ENCODE data around the gene ALDH6A1. TPM values are rescaled to one million over a fixed set of nuclear protein-coding genes. Genes with fewer than 3 reads are reported as not detected.
"Not testable (repeated sequence)": the region's sequence is repeated elsewhere in the genome, so short reads cannot be mapped to it uniquely, and the experiment has no call there.

The ALDH6A1 gene
- total RNA-seq = 10 to 100 TPM; 17.6 to 20.1 TPM

DNA sequence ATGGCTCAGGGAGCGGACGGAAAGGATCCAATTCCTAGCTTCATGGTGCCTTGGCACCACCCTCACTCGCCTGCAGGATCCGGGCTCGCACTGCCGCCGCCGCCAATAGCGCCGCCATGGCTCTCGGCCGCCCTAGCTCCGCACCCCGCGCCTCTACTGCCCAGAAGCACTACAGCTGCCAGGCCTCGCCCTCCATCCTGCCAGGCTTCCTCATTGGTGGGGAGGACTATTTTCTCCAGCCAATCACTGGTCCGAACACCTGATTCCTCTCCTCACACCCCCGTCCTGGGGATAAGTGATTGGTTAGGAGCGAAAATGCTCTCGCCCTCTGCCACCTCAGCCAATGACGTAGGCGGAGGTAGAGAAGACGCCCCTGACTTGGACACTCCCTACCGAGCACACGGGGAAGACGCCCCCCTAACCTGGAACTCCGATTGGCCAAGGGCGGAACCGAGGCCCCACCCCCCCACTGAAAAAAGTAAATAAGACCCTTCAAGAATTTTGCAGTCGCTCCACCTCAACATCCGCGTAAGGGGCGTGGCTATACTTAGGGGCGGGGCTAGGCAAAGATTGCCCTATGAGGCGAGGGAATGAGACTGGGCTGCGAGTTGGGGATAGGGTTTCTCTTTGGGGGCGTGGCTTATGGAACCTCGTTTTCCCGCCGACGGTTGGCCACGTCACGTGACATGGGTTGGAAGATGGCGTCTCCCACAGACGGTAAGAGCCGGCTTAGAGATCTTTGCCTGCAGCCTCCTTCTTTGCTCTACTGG, at the start of gene ALDH6A1, which contains the start of gene LIN52:
TSS of gene ALDH6A1 (minus strand) at position 177 of the 770 bp plus-strand sequence. CDS start at position 118, 59 bp downstream.
TSS of gene LIN52 (plus strand) at position 680 of the 770 bp plus-strand sequence. CDS start at position 699, 19 bp downstream.
- H3K36me3 Mint-ChIP-seq = peaks cover 12% of the 10 kb centered on the region
- DNase-seq = peak; percentile 96
- no peaks in the 10 kb centered on the region for H3K27me3 Mint-ChIP-seq
- peak within 1 kb of the TSS; percentile 93 for H3K27ac Mint-ChIP-seq
- H3K4me3 Mint-ChIP-seq = peak within 1 kb of the TSS; percentile 94
- POLR2A ChIA-PET = interaction anchor here (1.0 to 1.3 kb wide), 6 partner anchors 65 to 1058 kb away, joined by 3 to 6 read pairs (median 3); partner anchors contain the start of genes ACOT2, BBOF1, ENTPD5 and ZFYVE1
- ATAC-seq (ENCODE audit: low read depth) = peak; percentile 93
- peaks cover 23% of the 10 kb centered on the region for H3K4me1 Mint-ChIP-seq
- H3K9me3 Mint-ChIP-seq = peaks cover 2% of the 10 kb centered on the region

DNA sequence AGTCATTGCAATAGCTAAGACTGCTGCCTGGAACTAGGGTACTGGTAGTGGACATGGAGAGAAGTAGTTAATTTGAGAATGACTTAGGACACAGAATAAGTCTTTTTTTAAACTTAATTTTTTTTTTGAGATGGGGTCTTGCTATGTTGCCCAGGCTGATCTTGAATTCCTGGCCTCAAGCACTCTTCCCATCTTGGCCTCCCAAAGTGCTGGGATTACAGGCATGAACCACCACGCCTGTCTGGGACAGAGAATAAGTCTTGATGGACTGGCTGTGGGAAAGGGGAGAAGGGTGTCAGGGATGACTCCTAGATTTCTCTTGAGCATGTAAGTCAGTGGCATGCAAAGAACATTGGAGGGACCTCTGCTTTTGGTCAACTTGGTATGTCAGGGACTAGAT, 43.4 kb upstream of the ALDH6A1 start:
- no peak overlapping the region for H3K4me3 Mint-ChIP-seq
- H3K36me3 Mint-ChIP-seq = peaks cover 22% of the 10 kb centered on the region
- no peaks in the 10 kb centered on the region for H3K4me1 Mint-ChIP-seq
- no peaks in the 10 kb centered on the region for H3K9me3 Mint-ChIP-seq
- no peak for DNase-seq
- H3K27me3 Mint-ChIP-seq = no peaks in the 10 kb centered on the region
- no peak for ATAC-seq (ENCODE audit: low read depth)
- H3K27ac Mint-ChIP-seq = no peak overlapping the region
- POLR2A ChIA-PET = no interaction called here

DNA sequence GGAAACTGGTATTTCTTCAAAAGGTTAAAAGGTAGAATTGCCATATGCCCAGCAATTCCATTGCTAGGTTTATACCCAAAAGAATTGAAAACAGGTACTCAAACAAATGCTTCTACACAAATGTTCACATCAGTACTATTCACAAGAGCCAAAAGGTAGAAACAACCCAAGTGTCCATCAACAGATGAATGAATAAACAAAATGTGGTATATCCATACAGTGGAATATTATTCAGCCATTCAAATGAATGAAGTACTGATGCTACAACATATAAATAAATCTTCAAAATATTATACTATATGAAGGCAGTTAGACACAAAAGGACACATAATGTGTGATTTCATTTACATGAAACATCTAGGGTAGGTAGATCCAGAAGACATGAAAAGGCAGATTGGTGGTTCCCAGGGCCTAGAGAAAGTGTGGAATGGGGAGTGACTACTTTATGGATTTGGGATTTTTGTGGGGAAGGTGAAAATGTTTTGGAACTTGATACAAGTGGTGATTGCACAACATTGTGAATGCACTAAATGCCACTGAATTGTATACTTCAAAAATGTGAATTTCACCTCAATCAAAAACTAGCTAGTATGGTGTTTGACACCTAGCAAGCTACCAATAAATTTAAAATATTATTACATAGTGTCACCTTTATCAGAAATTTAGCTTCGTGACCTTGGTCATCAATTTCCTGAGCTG, 42.2 kb upstream of the ALDH6A1 start:
- POLR2A ChIA-PET = interaction anchor here (0.5 kb wide), 1 partner anchor 10 kb away, joined by 3 read pairs; no protein-coding TSS in a partner anchor
- H3K27me3 Mint-ChIP-seq = no peaks in the 10 kb centered on the region
- no peak overlapping the region for H3K4me3 Mint-ChIP-seq
- H3K36me3 Mint-ChIP-seq = peaks cover 22% of the 10 kb centered on the region
- ATAC-seq (ENCODE audit: low read depth) = no peak
- H3K27ac Mint-ChIP-seq = no peak overlapping the region
- H3K4me1 Mint-ChIP-seq = no peaks in the 10 kb centered on the region
- H3K9me3 Mint-ChIP-seq = no peaks in the 10 kb centered on the region
- DNase-seq = no peak

DNA sequence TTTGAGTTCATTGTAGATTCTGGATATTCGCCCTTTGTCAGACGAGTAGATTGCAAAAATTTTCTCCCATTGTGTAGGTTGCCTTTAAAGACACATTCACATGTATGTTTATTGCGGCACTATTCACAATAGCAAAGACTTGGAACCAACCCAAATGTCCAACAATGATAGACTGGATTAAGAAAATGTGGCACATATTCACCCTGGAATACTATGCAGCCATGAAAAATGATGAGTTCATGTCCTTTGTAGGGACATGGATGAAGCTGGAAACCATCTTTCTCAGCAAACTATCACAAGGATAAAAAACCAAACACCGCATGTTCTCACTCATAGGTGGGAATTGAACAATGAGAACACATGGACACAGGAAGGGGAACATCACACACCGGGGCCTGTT, 41.2 kb upstream of the ALDH6A1 start:
- H3K4me1 Mint-ChIP-seq; H3K27ac Mint-ChIP-seq; H3K4me3 Mint-ChIP-seq; H3K9me3 Mint-ChIP-seq; H3K27me3 Mint-ChIP-seq; DNase-seq; ATAC-seq (ENCODE audit: low read depth); POLR2A ChIA-PET: not testable (repeated sequence)
- peaks cover 26% of the 10 kb centered on the region for H3K36me3 Mint-ChIP-seq

DNA sequence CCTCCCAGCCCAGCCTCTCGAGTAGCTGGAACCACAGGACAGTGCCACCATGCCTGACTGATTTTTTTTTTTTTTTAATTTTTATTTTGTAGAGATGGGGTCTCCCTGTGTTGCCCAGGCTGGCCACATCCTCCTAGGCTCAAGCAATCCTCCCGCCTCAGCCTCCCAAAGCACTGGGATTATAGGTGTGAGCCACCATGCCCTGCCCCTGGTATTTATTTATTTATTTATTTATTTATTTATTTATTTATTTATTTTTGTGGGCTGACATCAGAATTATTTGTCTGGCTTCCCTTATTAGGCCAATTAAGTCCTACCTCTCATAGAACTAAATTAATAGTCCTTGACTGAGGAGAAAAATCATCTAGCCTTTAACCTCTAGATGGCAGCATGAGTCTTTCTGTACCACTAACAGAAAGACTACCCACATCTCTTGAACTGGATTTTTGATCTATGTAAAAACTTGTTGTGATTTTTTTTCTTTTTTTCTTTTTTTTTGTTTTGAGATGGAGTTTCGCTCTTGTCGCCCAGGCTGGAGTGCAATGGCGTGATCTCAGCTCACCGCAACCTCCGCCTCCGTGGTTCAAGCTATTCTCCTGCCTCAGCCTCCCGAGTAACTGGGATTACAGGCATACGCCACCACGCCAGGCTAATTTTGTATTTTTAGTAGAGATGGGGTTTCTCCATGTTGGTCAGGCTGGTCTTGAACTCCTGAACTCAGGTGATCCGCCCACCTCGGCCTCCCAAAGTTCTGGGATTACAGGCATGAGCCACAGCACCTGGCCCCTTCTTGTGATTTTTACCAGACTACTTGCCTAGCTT, 27.4 kb upstream of the ALDH6A1 start:
- H3K36me3 Mint-ChIP-seq, H3K27me3 Mint-ChIP-seq, H3K27ac Mint-ChIP-seq, H3K4me1 Mint-ChIP-seq, H3K4me3 Mint-ChIP-seq, DNase-seq, H3K9me3 Mint-ChIP-seq, POLR2A ChIA-PET: not testable (repeated sequence)
- ATAC-seq (ENCODE audit: low read depth) = peak; percentile 45

DNA sequence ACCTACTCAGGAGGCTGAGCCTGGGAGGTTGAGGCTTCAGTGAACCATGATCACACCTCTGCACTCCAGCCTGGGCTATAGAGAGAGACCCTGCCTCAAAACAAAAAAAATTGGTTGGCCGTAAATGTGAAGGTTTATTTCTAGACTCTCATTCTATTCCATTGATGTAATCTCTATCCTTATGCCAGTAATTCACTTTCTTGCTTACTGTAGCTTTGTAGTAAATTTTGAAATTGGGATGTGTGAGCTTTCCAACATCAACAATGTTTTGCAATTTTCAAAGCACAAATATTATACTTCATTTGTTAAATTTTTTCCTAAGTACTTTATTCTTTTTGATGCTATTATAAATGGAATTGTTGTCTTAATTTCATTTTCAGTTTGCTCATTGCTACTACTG, 25.1 kb upstream of the ALDH6A1 start:
- H3K27ac Mint-ChIP-seq = no peak overlapping the region
- H3K4me1 Mint-ChIP-seq = peaks cover 4% of the 10 kb centered on the region
- POLR2A ChIA-PET = no interaction called here
- H3K36me3 Mint-ChIP-seq = peaks cover 10% of the 10 kb centered on the region
- H3K27me3 Mint-ChIP-seq = no peaks in the 10 kb centered on the region
- ATAC-seq (ENCODE audit: low read depth) = no peak
- no peak for DNase-seq
- no peaks in the 10 kb centered on the region for H3K9me3 Mint-ChIP-seq
- H3K4me3 Mint-ChIP-seq = no peak overlapping the region

DNA sequence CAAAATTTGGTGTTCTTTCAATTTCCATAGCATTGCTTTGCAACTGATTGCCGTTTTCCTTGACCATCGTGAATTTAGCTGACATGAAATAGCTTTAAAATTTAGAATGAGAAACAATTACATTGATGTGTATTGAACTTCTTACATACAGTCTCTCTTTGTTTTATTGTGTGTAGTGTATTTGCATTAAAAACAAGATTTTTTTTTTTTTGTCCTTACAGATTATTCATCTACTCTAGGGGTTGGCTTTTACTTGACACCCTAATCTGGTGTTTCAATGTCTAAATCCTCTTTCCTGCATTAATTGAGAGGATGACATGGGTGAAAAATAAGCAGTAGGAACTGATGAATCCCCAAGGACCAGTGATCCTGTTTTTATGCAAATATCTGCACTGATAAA, 21.1 kb upstream of the ALDH6A1 start:
- POLR2A ChIA-PET = no interaction called here
- ATAC-seq (ENCODE audit: low read depth) (no peak), DNase-seq (no peak)
- Mint-ChIP-seq H3K9me3 (no peaks in the 10 kb centered on the region), H3K36me3 (peaks cover 11% of the 10 kb centered on the region), H3K27ac (no peak overlapping the region), H3K27me3 (no peaks in the 10 kb centered on the region), H3K4me1 (no peaks in the 10 kb centered on the region), H3K4me3 (no peak overlapping the region)

DNA sequence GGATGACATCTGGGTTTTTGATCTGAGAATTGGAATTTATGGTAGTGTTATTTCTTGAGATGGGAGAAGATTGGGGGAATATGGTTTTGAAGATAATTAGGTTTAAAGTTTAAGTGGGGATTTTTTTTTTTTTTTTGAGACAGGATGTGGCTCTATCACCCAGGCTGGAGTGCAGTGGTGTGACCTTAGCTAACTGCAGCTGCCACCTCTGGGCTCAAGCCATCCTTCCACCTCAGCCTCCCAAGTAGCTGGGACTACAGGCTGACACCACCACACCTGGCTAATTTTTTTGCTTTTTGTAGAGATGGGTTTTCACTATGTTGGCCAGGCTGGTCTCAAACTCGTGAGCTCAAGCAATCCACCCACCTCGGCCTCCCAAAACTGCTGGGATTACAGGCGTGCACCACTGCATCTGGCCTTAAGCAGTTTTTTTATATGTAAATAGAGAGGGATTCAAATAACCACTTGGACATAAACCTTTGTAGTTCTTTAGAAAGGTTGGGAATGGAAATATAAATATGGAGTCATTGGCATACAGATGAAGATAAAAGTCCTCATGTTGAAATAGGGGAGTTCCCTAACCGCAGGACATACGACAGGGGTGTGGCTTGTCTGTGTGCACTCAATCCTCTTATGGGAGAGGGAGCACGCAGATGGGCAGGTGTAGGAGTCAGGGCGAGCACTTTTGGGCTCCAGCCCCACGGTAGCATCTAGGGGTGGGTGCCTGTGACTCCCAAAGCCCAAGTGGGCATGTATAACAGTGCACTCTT, 5.2 kb upstream of the ALDH6A1 start:
- POLR2A ChIA-PET = no interaction called here
- ATAC-seq (ENCODE audit: low read depth) (no peak), DNase-seq (no peak)
- peaks cover 17% of the 10 kb centered on the region for H3K36me3 Mint-ChIP-seq
- peak overlapping the region; percentile 63 for H3K27ac Mint-ChIP-seq
- no peak overlapping the region for H3K4me3 Mint-ChIP-seq
- no peaks in the 10 kb centered on the region for H3K27me3 Mint-ChIP-seq
- peaks cover 17% of the 10 kb centered on the region for H3K4me1 Mint-ChIP-seq
- peaks cover 2% of the 10 kb centered on the region for H3K9me3 Mint-ChIP-seq

DNA sequence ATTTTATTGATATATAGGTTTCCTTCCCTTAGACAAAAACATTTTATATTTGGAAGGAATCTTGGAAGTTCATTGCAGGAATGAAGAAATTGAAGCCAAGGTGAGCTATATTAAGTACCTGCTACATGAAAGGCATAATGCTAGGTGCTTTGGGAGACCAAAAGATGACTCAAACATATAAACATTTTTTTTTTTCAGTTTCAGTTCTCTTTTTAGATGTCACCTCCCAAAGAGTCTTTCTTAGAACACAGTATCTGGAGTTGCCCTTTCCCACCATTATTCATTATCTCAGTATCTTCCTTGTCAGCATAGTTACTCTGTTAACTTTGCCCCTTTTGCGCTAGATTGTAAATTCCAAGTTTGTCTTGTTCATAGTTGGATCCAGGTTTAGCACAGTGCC, 1.6 kb upstream of the ALDH6A1 start:
- ATAC-seq (ENCODE audit: low read depth) (no peak), DNase-seq (no peak)
- Mint-ChIP-seq H3K4me3 (peak overlapping the region; percentile 94), H3K4me1 (peaks cover 23% of the 10 kb centered on the region), H3K27ac (peak overlapping the region; percentile 93), H3K27me3 (no peaks in the 10 kb centered on the region), H3K36me3 (peaks cover 14% of the 10 kb centered on the region), H3K9me3 (peaks cover 2% of the 10 kb centered on the region)
- POLR2A ChIA-PET = no interaction called here

DNA sequence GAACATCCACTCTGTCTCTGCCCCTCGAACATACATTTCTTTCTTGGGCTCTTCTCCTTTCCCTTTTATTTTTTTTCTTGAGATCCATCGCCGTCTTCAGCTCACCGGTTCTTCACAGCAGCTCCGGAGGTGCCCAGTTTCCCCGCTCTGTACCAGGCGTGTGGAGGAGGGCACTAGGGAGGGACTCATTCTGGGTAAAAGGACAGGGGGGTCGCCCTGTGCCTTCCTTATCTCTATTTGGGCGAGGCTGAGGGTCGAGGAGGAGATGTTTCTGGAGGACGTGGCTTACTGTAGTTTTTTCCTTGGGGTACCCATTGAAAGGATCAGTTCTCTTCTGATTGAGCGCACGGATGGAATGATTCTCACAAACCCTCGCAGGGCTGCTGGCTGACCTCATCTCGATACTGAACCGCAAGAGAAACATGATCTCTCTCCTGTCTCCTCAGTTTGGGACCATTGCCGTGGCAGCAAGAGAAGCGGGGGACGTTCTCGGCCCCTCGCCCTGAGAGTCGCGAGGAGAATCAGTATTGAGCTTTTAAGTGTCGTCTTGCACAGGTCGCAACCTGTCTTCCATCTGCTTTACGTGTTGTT, 889 bp upstream of the ALDH6A1 start:
- Mint-ChIP-seq H3K36me3 (peaks cover 14% of the 10 kb centered on the region), H3K27ac (peak overlapping the region; percentile 93)
- no peak for DNase-seq

DNA sequence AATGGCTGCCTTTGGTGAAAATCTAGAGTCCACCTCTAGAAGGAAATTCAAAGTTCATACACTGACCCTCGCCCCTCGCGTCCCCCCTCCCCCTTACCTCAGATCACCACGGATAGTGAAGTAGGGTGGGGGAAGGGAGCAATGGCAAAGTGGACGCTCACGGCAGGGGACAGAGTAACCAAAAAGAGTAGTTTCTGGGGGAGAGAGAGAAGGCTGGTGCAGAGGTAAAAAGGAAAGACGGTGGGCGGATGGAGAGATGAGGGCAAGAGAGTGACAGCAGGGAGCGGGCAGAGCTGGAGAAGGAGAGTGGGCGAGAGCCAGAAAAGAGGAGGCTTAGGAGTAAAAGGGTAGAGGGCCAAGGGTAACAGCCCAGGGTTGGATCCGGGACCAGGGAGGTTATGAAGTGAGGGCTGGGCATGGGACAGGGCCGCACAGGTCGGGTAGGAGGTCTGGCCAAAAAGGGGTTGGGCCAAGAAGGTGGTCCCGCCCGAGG, 423 bp downstream of the ALDH6A1 start:
- DNase-seq (no peak), ATAC-seq (ENCODE audit: low read depth) (no peak)
- peak overlapping the region; percentile 94 for H3K4me3 Mint-ChIP-seq
- no peaks in the 10 kb centered on the region for H3K9me3 Mint-ChIP-seq
- POLR2A ChIA-PET = interaction anchor here (1.0 to 1.3 kb wide), 3 partner anchors 65 to 330 kb away, joined by 3 to 6 read pairs (median 3); partner anchors contain the start of genes BBOF1 and ENTPD5
- H3K4me1 Mint-ChIP-seq = peaks cover 18% of the 10 kb centered on the region
- H3K27ac Mint-ChIP-seq = peak overlapping the region; percentile 93
- no peaks in the 10 kb centered on the region for H3K27me3 Mint-ChIP-seq
- H3K36me3 Mint-ChIP-seq = peaks cover 5% of the 10 kb centered on the region

More for the DNA sequence above, 889 bp upstream of the ALDH6A1 start:
- POLR2A ChIA-PET = interaction anchor here (1.0 to 1.1 kb wide), 3 partner anchors 66 to 1059 kb away, joined by 3 to 5 read pairs (median 3); partner anchors contain the start of genes ACOT2, BBOF1, ENTPD5 and ZFYVE1
- H3K27me3 Mint-ChIP-seq = no peaks in the 10 kb centered on the region
- peaks cover 2% of the 10 kb centered on the region for H3K9me3 Mint-ChIP-seq
- ATAC-seq (ENCODE audit: low read depth) = peak; percentile 2
- peaks cover 23% of the 10 kb centered on the region for H3K4me1 Mint-ChIP-seq
- H3K4me3 Mint-ChIP-seq = peak overlapping the region; percentile 94

DNA sequence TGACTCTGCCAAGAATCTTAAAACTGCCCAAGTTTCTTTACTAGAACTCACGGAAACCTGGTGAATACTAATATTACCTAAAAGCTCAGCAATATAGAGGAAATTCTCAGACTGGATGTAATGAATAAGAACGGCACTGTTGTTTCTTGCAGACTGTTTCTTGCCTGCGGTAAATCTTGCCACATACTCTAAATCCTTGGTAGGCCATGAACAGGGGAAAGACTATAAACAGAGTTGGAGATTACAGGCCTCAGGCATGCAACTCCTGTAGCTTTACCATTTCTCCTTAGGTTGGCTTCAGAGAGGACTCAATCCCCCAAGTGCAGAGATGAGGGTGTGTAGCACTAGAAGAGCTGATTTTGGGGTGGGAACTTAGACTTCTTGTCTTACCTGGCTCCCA, 1.1 kb downstream of the ALDH6A1 start:
- no peaks in the 10 kb centered on the region for H3K27me3 Mint-ChIP-seq
- H3K9me3 Mint-ChIP-seq = no peaks in the 10 kb centered on the region
- ATAC-seq (ENCODE audit: low read depth) (no peak), DNase-seq (no peak)
- peaks cover 15% of the 10 kb centered on the region for H3K4me1 Mint-ChIP-seq
- peaks cover 2% of the 10 kb centered on the region for H3K36me3 Mint-ChIP-seq
- H3K27ac Mint-ChIP-seq = no peak overlapping the region
- peak overlapping the region; percentile 94 for H3K4me3 Mint-ChIP-seq
- POLR2A ChIA-PET = interaction anchor here (1.1 to 1.3 kb wide), 2 partner anchors 64 to 329 kb away, joined by 3 to 6 read pairs; partner anchors contain the start of genes BBOF1 and ENTPD5
